Measurements from ENCODE around the gene XRRA1.
"Not testable (repeated sequence)": the region's sequence is repeated elsewhere in the genome, so short reads cannot be mapped to it uniquely, and the experiment has no call there.

XRRA1 gene
- 12.0 to 19.6 (median 15.7) reads per million in 4 experiments for total RNA-seq

GRCh38 chr11:74948898-74949752, at the start of gene XRRA1, which contains the start of gene SPCS2:
Gene XRRA1 (minus strand): TSS chr11:74949091. CDS start chr11:74940878, 8,213 bp downstream.
Gene SPCS2 (plus strand): TSS chr11:74949266. CDS start chr11:74949286, 20 bp downstream.
- DNase-seq: peak; percentile 95

- no peak for DNase-seq
These were observed 44.0 kb upstream of the XRRA1 start for GRCh38 chr11:74992852-74993251.

GRCh38 chr11:74990941-74991340, 42.0 kb upstream of the XRRA1 start:
- no peak for DNase-seq

- not testable (repeated sequence) for DNase-seq
These were observed 41.3 kb upstream of the XRRA1 start for GRCh38 chr11:74990150-74990549.

GRCh38 chr11:74989260-74989638, 40.4 kb upstream of the XRRA1 start:
- DNase-seq: no peak

- peak; percentile 61 for DNase-seq
These were observed 39.8 kb upstream of the XRRA1 start, which contains the start of gene NEU3 for GRCh38 chr11:74988541-74989259. Gene NEU3 (plus strand): TSS chr11:74988933. CDS start chr11:74989061, 128 bp downstream.

- no peak for DNase-seq
These were observed 35.8 kb upstream of the XRRA1 start for GRCh38 chr11:74984730-74985129.

DNA sequence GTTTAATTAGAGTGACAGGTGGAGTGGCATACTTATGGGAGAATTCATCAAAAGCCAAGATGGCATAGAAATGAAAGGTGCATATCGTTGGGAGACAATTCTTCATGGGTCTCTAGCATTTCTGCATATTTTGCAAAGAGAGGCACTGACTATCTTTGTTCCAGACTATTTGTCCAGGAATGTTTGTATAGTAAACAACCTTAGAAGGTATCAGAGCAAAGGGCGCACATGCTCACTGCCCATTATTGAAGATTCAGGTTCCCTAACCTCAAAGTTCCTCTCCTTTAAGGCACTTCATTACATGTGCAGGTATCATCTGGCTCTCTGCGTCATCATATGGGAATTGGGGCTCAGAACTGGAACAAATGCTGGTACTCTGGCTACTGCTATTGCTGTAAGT, 35.2 kb upstream of the XRRA1 start:
- DNase-seq: no peak

GRCh38 chr11:74981888-74982287, 33.0 kb upstream of the XRRA1 start:
- no peak for DNase-seq

- no peak for DNase-seq
These were observed 31.7 kb upstream of the XRRA1 start for GRCh38 chr11:74980634-74981033.

DNA sequence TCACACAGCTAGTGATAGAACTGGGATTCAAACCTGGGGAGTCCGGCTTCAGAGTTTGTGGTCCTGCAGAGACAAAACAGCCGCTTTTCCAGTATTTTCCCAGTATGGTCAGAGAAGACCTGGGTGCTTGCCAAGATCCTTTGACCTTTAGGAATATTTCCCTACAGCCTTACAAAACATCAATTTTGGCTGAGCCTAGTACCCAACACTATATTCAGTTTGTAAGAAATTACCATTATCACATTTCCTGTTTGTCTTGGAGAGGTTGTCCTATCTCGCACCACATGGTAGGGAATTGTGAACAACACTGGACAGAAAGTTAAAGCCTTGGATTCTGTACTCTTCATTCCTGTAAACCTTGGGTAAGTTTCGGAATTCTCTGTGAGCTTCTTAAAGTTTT, 29.1 kb upstream of the XRRA1 start:
- DNase-seq: no peak

- no peak for DNase-seq
These were observed 22.5 kb upstream of the XRRA1 start for GRCh38 chr11:74971424-74971823.

DNA sequence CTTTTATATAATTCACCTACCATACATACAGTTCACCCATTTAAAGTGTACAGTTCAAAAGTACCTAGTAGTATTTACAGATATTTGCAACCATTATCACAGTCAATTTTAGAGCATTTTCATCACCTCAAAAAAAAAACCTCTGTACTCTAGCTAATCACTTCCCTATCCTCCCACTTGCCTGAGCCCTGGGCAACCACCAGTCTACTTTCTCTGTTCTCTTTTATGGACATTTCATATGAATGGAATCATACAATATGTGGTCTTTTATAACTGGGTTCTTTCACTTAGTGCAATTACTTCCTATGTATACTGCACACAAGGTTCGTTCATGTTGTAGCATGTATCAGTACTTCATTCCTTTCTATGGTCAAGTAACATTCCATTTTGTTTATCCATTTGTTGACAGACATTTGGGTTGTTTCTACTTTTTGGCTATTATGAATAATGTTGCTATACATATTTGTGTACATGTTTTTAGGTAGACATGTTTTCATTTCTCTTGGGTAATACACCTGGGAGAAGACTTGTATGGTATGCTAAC, 22.0 kb upstream of the XRRA1 start:
- DNase-seq: no peak

DNA sequence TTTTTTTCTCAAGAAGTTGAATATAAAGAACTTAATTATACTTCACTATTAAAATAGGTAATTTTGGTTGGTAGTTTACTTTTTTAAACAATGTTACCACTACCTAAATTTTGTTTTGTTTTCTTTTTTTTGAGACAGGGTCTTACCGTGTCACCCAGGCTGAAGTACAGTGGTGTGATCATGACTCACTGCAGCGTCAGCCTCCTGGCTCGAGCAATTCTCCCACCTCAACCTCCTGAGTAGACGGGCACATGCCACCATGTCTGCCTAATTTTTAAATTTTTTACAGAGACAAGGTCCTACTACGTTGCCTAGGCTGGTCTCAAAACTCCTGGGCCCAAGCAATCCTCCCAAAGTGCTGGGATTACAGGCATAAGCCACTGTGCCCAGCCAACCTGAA, 17.8 kb upstream of the XRRA1 start:
- no peak for DNase-seq

GRCh38 chr11:74960128-74960527, 11.2 kb upstream of the XRRA1 start:
- DNase-seq: not testable (repeated sequence)

GRCh38 chr11:74957937-74958629, 9.2 kb upstream of the XRRA1 start:
- DNase-seq: no peak

GRCh38 chr11:74956397-74957015, 7.6 kb upstream of the XRRA1 start:
- DNase-seq: no peak

DNA sequence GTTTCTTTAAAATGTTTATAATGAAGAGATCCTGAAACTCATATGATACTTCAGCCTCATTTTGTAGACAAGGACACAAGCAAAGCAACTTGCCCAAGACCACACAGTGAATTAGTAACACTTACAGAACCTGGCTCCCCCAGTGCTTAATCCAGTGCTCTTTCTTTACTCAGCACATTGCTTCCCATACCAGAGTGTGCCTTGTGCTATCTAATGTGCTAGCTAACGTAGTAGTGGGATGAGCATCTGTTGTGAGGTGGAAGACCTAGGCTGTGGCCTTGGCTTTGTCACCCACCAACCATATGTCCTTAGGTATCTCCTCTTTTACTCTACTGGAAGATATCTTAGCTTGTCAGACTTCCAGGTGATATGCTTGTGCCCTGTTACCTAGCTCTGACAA, 5.3 kb upstream of the XRRA1 start:
- DNase-seq: no peak

DNA sequence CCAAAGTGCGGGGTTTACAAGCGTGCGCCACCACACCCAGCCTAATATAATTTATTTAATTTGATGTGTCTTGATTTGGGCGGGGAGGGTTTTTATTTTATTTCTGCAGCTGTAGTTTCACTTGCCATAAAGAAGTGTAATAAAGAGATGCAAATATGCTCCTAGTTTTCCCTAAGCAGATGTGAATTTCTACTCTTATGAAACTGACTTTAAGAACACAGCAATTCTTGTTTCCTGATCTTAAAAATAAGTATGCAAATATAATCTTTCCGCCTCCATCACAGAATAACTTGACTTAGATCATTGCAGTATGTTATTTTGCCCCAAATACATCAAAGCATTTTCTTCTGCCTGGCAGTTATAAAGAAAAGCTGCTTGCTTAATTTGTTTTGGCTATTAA, 4.6 kb upstream of the XRRA1 start:
- no peak for DNase-seq

DNA sequence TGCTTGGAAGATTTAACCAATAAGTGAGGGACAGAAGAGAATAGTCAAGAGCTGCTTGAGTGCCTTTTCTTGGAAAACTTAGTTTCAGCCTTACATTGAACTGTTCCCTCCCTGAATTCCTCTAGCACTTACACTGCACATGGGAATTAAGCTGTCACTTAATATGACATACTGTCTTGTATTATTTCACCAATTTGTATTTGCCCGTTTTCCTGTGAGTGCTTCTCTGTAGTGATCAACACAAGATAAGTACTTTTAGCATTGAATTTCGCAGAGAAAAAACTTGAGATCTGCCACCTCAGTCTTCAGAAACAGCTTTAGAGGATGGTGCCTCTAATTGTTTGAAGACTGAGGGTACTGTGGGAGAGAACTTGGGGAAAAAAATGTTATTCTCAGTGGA, 3.9 kb upstream of the XRRA1 start:
- DNase-seq: no peak

- no peak for DNase-seq
These were observed 2.3 kb upstream of the XRRA1 start for GRCh38 chr11:74951226-74951625.

- no peak for DNase-seq
These were observed 1.6 kb upstream of the XRRA1 start for GRCh38 chr11:74950374-74950969.
